Stomach (tissue), 9 donors: ENCODE results near the gene PSMD1. TPM values are rescaled to one million over a fixed set of nuclear protein-coding genes. Genes with fewer than 3 reads are reported as not detected.
"Not testable (repeated sequence)": the region's sequence is repeated elsewhere in the genome, so short reads cannot be mapped to it uniquely, and the experiment has no call there.

Experiments
- DNase-seq, 2 donors: peaks; one replicate each; pipeline versions ENCODE4 v3.0.0 to v3.0.0-alpha.2; 2013 to 2019
- H3K27ac ChIP-seq, 5 donors: fragments of 200-600 bp in 4 of 5; sonication (generic) in 4 of 5; one replicate each; pipeline ENCODE4 v1.5.1; 2013 to 2019; ENCODE audit warnings: mild to moderate bottlenecking in 1 of 5, moderate library complexity in 1 of 5
- H3K27me3 ChIP-seq, 3 donors: fragments of 200-600 bp; sonication (generic); one replicate each; pipeline ENCODE4 v1.5.1; 2017 to 2019; ENCODE audit warnings: mixed run types in 1 of 3
- H3K36me3 ChIP-seq, 4 donors: fragments of 200-600 bp; sonication (generic); 1 replicate in 3 of 4; 2 replicates in 1 of 4; pipeline ENCODE4 v1.5.1; 2016 to 2019
- H3K4me1 ChIP-seq, 4 donors: fragments of 200-600 bp; sonication (generic); one replicate each; pipeline ENCODE4 v1.5.1; 2016 to 2019
- H3K4me3 ChIP-seq, 4 donors: fragments of 200-600 bp; sonication (generic) in 3 of 4; one replicate each; pipeline ENCODE4 v1.5.1; 2016 to 2019; ENCODE audit warnings: mild to moderate bottlenecking in 1 of 4
- H3K9me3 ChIP-seq, 4 donors: fragments of 200-600 bp; sonication (generic); one replicate each; pipeline ENCODE4 v1.5.1; 2016 to 2019
- CTCF ChIP-seq, 7 experiments: fragments of 450-650 bp in 4 of 7; fragments of 200-600 bp in 3 of 7; sonication (generic) in 3 of 7; IDR thresholded peaks; one replicate each; pipeline ENCODE4 v1.5.1; 2016 to 2019; ENCODE audit warnings: antibody characterized with exemption in 7 of 7, control low read depth in 2 of 7, mild to moderate bottlenecking in 1 of 7
- EP300 ChIP-seq: sonication (generic); formaldehyde crosslinking; IDR thresholded peaks from one replicate; pipeline ENCODE4 v1.6.1; 2017; ENCODE audit warnings: antibody characterized with exemption
- POLR2A ChIP-seq, 4 donors: fragments of 450-650 bp; IDR thresholded peaks; one replicate each; pipeline ENCODE4 v1.6.1; 2016; ENCODE audit warnings: antibody characterized with exemption in 4 of 4, control low read depth in 2 of 4, mild to moderate bottlenecking in 1 of 4, moderate library complexity in 1 of 4
- POLR2AphosphoS5 ChIP-seq, 3 donors: sonication (generic); formaldehyde crosslinking; IDR thresholded peaks; one replicate each; pipeline ENCODE4 v1.6.1; 2016; ENCODE audit warnings: antibody characterized with exemption in 3 of 3
- WGBS, 5 donors: extraction: QIAGEN DNeasy Blood & Tissue Kit in 3 of 5; methylation state at CpG; one replicate each; pipeline versions ENCODE4 v1.1.5 to v1.1.7; 2013 to 2018; 5-methylcytosine and 5-hydroxymethylcytosine counted together
- intact Hi-C: fragments of 100-400 bp; cut with DNase I; formaldehyde crosslinking; loops from one replicate; pipeline ENCODE4 v1.15.1; 2023; ENCODE audit warnings: low total_unique reads
- polyA plus RNA-seq, 3 donors: library from polyadenylated mRNA; stranded (reverse); fragments of 200-250 nt; gene quantifications; one replicate each; pipeline ENCODE4 v1.2.3, GENCODE V29; 2013
- total RNA-seq, 5 donors: library from RNA; depleted of rRNA; stranded (reverse); fragments of >200 nt; gene quantifications; one replicate each; pipeline versions ENCODE4 v1.1.0 to v1.2.3, GENCODE V29; 2014 to 2016
- donor health status: healthy with polysubstance abuse.
- donor health status: Bipolar disorder and iron deficiency.
- donor health status: healthy.

PSMD1 gene
- total and polyA plus RNA-seq, 8 donors: 31.9 to 96.4 (median 45.6) TPM

- H3K36me3 ChIP-seq: peaks cover 34 to 72% (median 70%) of the 10 kb centered on the region in 4 donors
- no peak for TF ChIP-seq POLR2AphosphoS5 (IDR thresholded peaks at IDR 0.05)
- TF ChIP-seq CTCF (IDR thresholded peaks at IDR 0.05): no peak
- no peak for TF ChIP-seq EP300
- no peak for TF ChIP-seq POLR2A (IDR thresholded peaks at IDR 0.05)
- WGBS, 5 donors: 97 to 100% (median 98%) methylated on average over 1 of the region's 1 CpG
- H3K4me3 ChIP-seq: no peak overlapping the region
- no peak overlapping the region for H3K27ac ChIP-seq
- no peaks in the 10 kb centered on the region for H3K27me3 ChIP-seq
- H3K4me1 ChIP-seq: peaks cover 12 to 38% (median 22%) of the 10 kb centered on the region in 4 donors
- intact Hi-C loops: no loop called here
- DNase-seq: no peak
- no peaks in the 10 kb centered on the region for H3K9me3 ChIP-seq
Measured at GRCh38 chr2:231063347-231063746, 6.7 kb downstream of the PSMD1 start.

- H3K36me3 ChIP-seq: peaks cover 44 to 98% (median 96%) of the 10 kb centered on the region in 4 donors
- DNase-seq: no peak
- no peaks in the 10 kb centered on the region for H3K27me3 ChIP-seq
- no peak overlapping the region for H3K27ac ChIP-seq
- H3K9me3 ChIP-seq: no peaks in the 10 kb centered on the region
- no peak for TF ChIP-seq POLR2A (IDR thresholded peaks at IDR 0.05)
- no peak for TF ChIP-seq POLR2AphosphoS5 (IDR thresholded peaks at IDR 0.05)
- peaks cover 0 to 15% (median 0%) of the 10 kb centered on the region in 4 donors for H3K4me1 ChIP-seq
- WGBS, 5 donors: 91 to 96% (median 96%) methylated on average over 1 of the region's 1 CpG
- intact Hi-C loops: no loop called here
- H3K4me3 ChIP-seq: no peak overlapping the region
Measured at GRCh38 chr2:231065966-231066365, 9.3 kb downstream of the PSMD1 start.

GRCh38 chr2:231067531-231067930 is 10.9 kb downstream of the PSMD1 start:
- peaks cover 40 to 100% (median 94%) of the 10 kb centered on the region in 4 donors for H3K36me3 ChIP-seq
- H3K27ac ChIP-seq, H3K9me3 ChIP-seq, H3K4me3 ChIP-seq, intact Hi-C loops, H3K27me3 ChIP-seq, DNase-seq: not testable (repeated sequence)
- H3K4me1 ChIP-seq: peaks cover 0 to 15% (median 0%) of the 10 kb centered on the region in 4 donors
- 91 to 96% (median 94%) methylated on average over 8 of the region's 8 CpGs for WGBS, 5 donors

- intact Hi-C loops: no loop called here
- H3K27ac ChIP-seq: peak overlapping the region in 1 of 5 donors; percentile 16
- TF ChIP-seq POLR2AphosphoS5 (IDR thresholded peaks at IDR 0.05): peak in 2 of 3 donors; percentile 40 to 56
- TF ChIP-seq CTCF (IDR thresholded peaks at IDR 0.05): no peak
- DNase-seq: no peak
- peaks cover 40 to 100% (median 93%) of the 10 kb centered on the region in 4 donors for H3K36me3 ChIP-seq
- WGBS, 5 donors: 69 to 77% (median 75%) methylated on average over 5 of the region's 5 CpGs
- peaks cover 0 to 15% (median 0%) of the 10 kb centered on the region in 4 donors for H3K4me1 ChIP-seq
- H3K9me3 ChIP-seq: no peaks in the 10 kb centered on the region
- H3K4me3 ChIP-seq: no peak overlapping the region
- no peaks in the 10 kb centered on the region for H3K27me3 ChIP-seq
Measured at GRCh38 chr2:231068525-231069222, 12.0 kb downstream of the PSMD1 start.

GRCh38 chr2:231069379-231070054 is 12.8 kb downstream of the PSMD1 start:
- intact Hi-C loops: no loop called here
- TF ChIP-seq EP300 (no peak), POLR2A (IDR thresholded peaks at IDR 0.05) (no peak), CTCF (IDR thresholded peaks at IDR 0.05) (no peak), POLR2AphosphoS5 (IDR thresholded peaks at IDR 0.05) (no peak)
- Histone ChIP-seq H3K4me3 (no peak overlapping the region), H3K27ac (peak overlapping the region in 1 of 5 donors; percentile 16), H3K36me3 (peaks cover 33 to 97% (median 92%) of the 10 kb centered on the region in 4 donors), H3K27me3 (no peaks in the 10 kb centered on the region), H3K4me1 (peaks cover 0 to 15% (median 0%) of the 10 kb centered on the region in 4 donors), H3K9me3 (no peaks in the 10 kb centered on the region)
- no peak for DNase-seq
- 76 to 92% (median 85%) methylated on average over 1 of the region's 1 CpG for WGBS, 5 donors
